Suprapubic skin (tissue), 3 donors: ENCODE data around the gene EPHB1.

Experiments
- POLR2A ChIP-seq, 2 donors: fragments of 450-650 bp; IDR thresholded peaks; one replicate each; pipeline ENCODE4 v1.6.1; 2017; ENCODE audit warnings: antibody characterized with exemption in 2 of 2, mild to moderate bottlenecking in 2 of 2, moderate library complexity in 2 of 2
- TF ChIP-seq, protein P1 (sequence below), 2 donors: fragments of 200-600 bp in 1 of 2; fragments of 450-650 bp in 1 of 2; sonication (generic) in 1 of 2; IDR thresholded peaks; one replicate each; pipeline ENCODE4 v1.5.1; 2016 to 2019; ENCODE audit warnings: antibody characterized with exemption in 2 of 2, mild to moderate bottlenecking in 1 of 2, moderate library complexity in 1 of 2

DNA sequence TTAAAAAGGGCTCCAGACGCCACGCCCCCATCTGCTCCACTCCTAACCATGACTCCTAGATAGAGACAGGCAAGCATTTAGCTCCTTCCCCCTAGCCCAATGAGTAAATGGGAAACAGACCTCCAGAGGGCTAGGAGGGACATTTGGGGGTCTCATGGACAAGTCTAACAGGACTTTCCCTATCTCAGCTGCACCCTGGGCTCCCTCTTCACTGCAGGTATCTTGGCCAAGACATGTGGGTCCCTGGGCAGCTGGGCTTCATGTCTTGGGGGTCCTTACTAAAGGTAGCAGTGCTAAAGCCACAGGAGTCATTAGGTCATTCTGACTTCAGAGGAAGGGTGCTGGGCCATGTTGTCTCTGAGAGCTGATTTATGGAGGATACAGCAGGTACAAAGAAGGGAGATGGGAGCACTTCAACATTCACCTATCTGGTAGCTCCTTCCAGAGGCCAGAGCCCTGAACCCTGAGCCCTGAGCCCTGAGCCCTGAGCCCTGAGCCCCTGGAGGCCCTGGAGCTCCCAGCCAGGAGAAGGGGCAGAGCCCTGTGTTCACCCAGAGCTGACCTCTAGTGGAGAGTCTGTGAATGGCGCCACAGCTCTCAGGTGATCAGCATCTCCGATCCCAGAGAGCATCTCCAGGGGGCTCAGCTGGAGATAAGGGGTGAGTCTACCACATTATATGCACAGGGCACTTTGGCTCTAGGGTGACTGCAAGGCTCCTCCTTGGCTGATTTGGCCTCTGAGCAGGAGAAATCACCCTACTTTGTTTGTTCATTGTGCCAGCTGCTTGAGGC is 40.1 kb upstream of the EPHB1 start:
- TF ChIP-seq POLR2A (IDR thresholded peaks at IDR 0.05): no peak
- TF ChIP-seq, protein P1, sequence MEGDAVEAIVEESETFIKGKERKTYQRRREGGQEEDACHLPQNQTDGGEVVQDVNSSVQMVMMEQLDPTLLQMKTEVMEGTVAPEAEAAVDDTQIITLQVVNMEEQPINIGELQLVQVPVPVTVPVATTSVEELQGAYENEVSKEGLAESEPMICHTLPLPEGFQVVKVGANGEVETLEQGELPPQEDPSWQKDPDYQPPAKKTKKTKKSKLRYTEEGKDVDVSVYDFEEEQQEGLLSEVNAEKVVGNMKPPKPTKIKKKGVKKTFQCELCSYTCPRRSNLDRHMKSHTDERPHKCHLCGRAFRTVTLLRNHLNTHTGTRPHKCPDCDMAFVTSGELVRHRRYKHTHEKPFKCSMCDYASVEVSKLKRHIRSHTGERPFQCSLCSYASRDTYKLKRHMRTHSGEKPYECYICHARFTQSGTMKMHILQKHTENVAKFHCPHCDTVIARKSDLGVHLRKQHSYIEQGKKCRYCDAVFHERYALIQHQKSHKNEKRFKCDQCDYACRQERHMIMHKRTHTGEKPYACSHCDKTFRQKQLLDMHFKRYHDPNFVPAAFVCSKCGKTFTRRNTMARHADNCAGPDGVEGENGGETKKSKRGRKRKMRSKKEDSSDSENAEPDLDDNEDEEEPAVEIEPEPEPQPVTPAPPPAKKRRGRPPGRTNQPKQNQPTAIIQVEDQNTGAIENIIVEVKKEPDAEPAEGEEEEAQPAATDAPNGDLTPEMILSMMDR (IDR thresholded peaks at IDR 0.05): peak; percentile 19 to 58
